Fibroblast of pulmonary artery (primary cell): ENCODE data around the gene RAPGEF2.

Experiments used
- DNase-seq: peaks from one replicate; pipeline ENCODE4 v3.0.0-alpha.2; 2010; ENCODE audit warnings: low read depth
- H3K4me3 ChIP-seq: replicated peaks from 2 replicates; pipeline ENCODE4 v1.5.1; 2011; ENCODE audit warnings: low read depth, mild to moderate bottlenecking, control low read depth, low read length, moderate library complexity
- TF ChIP-seq, protein P1 (sequence below): IDR thresholded peaks from 2 replicates; pipeline ENCODE4 v1.5.1; 2011; ENCODE audit warnings: mild to moderate bottlenecking, control low read depth, low read length, inconsistent platforms; ENCODE audit errors: missing control alignments

The RAPGEF2 gene

DNA sequence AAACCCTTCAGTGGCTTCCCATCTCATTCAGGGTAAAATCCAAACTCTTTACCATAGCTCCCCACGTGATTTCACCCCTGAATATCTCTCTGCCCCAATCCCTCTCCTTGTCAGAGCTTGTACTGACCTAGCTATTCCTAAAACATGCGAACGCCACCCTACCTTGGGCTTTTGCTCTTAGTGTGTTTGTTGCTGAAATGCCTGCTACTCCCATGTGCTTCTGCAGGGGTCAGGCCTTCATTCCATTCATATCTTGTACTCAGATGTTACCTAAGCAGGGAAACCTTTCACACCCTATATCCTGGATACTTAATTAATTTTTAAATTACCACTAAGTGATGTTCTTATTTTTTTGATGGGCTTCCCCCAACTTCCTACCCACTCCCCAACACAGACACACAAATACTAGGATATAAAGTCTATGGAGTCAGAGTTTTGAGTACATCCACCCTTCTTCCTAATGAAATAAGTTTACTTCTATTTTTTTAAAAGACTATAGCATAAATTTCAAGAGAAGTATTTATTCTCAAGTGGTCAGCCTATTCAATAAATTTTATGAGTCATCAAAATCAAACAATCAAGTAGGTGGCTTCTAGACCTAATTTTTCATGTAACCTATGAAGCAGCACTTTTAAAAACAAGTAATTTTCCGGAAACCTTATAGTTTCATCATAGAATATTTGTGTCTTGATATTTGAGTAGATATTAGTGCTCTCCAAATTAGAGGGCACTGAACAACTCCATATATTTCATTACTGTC, 189.4 kb downstream of the RAPGEF2 start:
- no peak overlapping the region for H3K4me3 ChIP-seq
- DNase-seq: no peak
- TF ChIP-seq, protein P1, sequence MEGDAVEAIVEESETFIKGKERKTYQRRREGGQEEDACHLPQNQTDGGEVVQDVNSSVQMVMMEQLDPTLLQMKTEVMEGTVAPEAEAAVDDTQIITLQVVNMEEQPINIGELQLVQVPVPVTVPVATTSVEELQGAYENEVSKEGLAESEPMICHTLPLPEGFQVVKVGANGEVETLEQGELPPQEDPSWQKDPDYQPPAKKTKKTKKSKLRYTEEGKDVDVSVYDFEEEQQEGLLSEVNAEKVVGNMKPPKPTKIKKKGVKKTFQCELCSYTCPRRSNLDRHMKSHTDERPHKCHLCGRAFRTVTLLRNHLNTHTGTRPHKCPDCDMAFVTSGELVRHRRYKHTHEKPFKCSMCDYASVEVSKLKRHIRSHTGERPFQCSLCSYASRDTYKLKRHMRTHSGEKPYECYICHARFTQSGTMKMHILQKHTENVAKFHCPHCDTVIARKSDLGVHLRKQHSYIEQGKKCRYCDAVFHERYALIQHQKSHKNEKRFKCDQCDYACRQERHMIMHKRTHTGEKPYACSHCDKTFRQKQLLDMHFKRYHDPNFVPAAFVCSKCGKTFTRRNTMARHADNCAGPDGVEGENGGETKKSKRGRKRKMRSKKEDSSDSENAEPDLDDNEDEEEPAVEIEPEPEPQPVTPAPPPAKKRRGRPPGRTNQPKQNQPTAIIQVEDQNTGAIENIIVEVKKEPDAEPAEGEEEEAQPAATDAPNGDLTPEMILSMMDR: no peak

DNA sequence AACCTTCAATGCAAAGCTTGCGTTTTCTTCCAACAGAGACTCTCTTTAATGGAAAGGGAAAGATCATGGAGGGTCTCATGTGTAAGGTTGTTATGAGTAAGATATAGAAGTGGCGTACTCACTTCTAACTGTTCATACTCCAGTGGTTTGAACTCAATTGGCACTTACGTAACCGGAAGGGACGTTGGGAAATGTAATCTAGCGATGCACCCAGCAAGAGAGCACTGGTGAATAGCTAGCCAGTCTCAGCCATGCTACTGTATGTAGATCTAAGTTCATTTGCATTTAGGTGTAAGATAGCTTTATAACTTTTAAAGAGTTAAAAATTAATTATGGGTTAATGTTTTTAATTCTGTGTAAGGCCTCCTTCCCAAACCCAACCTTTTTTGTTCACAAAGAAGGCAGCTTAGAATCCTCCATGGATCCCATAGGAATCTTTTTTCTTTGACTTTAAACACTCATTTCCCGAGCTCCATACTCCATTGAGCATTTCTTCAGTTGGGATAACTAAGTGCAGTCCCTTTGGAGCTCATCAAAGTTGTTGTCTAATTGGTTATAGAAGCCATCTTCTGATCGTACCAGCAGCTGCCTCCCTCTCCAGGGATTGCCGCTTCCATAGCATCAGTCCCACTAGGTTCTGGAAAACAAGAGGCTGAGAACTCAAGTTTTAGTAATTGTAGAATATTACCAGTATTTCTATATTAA, 191.1 kb downstream of the RAPGEF2 start:
- no peak overlapping the region for H3K4me3 ChIP-seq
- DNase-seq: no peak
- TF ChIP-seq, protein P1: no peak

DNA sequence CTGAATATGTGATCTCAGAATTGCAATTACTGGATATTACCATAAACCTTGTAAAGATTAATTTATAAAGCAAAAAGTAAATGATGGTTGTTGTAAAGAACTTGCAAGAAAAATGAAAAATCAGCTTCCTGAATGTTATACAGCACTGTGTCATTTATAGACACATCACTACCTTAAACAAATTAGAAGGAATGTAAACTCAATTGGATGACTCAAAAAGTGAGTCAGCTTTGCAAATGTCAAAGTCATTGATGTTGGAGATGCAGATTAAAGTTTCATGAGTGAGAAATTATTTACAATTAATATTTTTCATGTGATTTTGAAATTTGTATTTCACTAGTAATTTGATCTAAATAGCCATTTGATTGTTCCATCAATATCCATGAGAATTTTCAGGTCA, 193.2 kb downstream of the RAPGEF2 start:
- no peak overlapping the region for H3K4me3 ChIP-seq
- DNase-seq: no peak
- TF ChIP-seq, protein P1: no peak

DNA sequence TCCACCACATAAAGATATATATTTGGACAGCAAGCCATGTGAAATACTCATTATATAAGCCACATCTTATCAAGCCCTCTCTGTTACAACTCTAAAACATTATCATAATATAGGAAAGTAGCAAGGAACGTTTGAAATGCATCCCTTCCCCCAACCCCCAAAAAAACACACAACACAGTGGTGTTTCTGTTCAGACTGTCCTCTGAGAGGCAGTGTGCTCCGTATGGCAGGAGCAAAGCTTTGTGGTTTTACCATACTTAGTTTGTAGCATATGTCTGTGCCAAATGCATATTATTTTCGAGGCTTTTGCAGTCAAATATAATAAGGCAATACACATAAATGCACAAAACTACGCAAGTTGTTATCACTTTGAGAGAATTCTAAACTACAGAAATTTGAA, 194.2 kb downstream of the RAPGEF2 start:
- TF ChIP-seq, protein P1: no peak
- DNase-seq: no peak
- no peak overlapping the region for H3K4me3 ChIP-seq

DNA sequence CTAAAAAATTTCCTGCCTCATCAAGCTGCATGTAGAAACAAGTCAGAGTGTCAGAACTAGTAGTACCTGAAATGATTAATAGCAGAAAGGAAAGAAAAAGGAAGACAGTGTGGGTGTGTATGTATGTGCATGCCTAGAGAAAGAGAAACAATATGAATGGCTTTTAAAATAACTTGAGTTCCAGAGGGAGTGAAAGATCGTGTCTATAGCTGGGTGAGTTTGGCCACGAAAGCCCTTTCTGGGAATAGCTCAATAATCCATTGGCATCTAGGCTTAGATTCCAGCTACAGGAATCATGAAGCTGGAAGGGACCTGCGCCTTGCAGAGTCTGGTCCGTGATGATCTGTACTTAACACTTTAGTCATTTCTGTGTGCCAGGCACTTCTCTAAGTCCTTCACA, 195.6 kb downstream of the RAPGEF2 start:
- no peak overlapping the region for H3K4me3 ChIP-seq
- TF ChIP-seq, protein P1: no peak
- DNase-seq: no peak

DNA sequence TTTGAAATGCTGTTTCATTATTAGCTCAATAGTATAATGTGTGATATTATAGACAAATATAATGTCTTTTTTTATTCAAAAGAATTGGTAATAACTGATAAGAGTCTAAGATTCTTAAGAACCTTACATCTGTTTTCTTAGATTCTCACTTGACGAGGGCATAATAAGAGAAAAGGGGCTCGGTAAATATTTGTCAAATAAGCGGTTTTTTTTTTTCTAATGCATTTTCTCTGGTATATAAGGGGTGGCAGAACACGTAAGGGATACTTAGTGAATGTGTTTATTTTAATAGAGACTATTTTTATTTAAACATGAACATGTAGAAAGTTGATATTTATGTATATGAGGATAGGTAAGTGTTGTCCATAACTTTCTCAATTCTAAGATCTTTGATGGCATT, 200.6 kb downstream of the RAPGEF2 start:
- DNase-seq: no peak
- TF ChIP-seq, protein P1: no peak
- no peak overlapping the region for H3K4me3 ChIP-seq

DNA sequence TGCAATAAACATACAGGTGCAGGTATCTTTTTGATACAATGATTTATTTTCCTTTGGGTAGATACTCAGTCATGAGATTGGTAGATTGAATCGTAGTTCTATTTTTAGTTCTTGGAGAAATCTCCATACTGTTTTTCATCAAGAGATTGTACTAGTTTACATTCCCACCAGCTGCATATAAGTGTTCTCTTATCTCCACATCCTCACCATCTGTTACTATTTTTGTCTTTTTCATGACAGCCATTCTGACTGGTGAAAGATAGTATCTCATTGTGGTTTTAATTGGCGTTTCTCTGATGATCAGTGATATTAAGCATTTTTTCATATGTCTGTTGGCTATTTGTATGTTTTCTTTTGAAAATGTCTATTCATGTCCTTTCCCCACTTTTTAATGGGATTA, 202.2 kb downstream of the RAPGEF2 start:
- no peak for DNase-seq
- TF ChIP-seq, protein P1: no peak
- H3K4me3 ChIP-seq: no peak overlapping the region
